ENCODE measurements around the gene PRKCQ.
A peak's percentile ranks its signal among the peaks of the same experiment; 100 is the strongest.
"Not testable (repeated sequence)": the region's sequence is repeated elsewhere in the genome, so short reads cannot be mapped to it uniquely, and the experiment has no call there.

PRKCQ gene

DNA sequence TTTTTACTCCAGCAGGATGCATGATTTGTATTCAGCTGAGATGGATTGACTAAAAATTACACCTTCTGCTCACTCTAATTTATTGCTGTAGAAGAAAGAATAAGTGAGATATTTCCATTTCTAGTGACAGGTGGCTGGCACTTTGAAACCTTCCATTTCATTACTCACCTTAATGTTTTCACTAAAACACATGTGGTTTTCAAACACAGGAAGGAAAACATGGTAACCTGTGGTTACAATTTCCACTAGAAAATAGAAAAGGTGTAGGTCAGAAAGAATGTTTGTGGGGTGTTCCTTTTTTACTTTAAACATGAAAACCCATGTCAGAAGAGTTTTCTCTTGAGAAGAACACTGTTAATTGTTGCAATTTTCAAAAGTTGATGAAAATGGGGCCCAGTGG, 12.0 kb upstream of the PRKCQ start:
- no peak for DNase-seq

DNA sequence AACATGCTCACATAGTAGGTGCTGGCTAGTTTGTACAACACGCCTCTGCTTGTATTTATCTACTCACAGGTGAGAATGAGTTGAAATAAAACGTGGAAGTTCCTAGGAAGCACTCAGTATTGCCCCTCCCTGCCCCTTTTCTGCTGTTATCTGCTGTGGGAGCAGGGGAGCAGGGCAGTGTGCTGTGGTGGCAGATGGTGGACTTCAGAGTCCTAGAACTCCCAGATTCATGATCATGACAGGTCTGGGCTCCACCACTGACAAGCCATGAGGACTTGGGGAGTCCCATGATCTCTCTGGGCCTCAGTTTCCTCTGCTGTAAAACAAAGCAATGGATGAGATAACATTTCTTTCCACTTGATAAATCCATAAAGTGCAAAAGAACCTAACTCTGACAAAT, 11.6 kb upstream of the PRKCQ start:
- DNase-seq: no peak

DNA sequence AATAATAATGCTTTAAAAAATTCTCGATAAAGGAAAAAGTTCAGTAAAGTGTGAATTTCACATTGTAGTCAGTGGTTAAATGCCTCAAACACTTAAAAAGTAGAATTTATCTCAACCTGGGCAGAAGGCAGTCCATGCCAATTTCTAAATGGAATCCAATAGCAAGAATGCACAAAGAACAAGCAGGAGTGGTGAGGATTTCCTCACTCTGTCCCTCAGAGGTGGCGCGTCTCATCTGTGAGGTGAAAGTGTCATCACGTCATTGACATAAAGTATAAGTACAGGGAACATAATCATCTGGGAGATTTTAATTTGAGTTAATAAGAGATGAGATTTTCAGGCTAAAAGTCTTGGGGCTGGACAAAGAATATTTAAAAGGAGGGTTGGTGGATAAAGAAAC, 10.0 kb upstream of the PRKCQ start:
- no peak for DNase-seq

DNA sequence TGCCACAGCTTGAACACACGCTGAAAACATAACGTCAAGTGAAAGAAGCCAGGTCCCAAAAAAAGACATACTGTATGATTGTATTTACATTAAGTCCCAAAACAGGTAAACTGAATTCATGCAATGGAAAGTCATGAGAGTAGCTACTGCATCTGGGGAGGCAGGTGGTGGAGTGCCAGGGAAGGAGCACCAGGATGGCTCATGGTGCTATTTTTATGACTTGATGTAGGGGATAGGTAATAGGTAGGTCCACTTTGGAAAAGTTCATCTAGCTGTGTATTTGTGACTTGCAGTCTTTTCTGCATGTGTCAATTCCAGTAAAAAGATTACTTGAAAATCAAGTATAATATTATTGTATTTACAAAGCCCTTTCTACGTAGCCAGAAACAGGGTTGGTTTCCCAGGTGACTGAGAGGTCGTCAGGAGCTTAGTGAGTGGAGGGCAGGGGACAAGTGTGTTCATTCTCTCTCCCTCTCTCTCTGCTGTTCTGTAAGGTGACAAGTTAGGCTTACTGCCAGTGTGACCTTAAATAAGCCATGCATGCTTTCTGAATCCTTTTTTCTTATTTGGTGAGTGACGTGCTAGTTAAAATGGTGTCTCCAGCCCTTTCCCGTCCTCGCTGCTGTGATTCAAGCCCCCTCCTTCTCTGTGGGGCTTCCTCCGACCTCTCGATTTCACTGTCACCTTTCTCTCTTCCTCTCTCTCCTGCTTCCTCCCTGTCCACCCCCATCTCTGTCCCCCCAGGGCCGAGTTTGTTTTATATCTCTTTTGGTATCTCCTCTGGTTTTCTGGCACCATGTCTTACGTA, 9.4 kb upstream of the PRKCQ start:
- DNase-seq: no peak

DNA sequence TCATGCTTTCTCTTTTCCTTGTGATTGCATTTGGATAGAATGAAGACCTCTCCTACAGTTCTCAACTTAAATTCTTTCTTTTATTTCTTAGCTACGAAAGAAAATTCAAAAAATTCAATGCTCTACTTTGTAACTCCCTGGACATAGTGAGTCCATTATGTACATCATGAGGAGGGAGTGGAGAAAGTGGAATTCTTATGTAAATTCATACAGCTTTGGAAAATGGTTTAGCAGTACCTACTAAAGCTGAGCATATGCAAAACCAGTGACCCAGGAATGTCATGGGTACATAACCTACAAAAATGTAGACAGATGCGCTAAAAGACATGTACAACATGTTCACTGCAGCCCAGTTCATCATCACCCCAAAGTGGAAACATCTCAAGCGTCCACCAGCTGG, 8.8 kb upstream of the PRKCQ start:
- no peak for DNase-seq

DNA sequence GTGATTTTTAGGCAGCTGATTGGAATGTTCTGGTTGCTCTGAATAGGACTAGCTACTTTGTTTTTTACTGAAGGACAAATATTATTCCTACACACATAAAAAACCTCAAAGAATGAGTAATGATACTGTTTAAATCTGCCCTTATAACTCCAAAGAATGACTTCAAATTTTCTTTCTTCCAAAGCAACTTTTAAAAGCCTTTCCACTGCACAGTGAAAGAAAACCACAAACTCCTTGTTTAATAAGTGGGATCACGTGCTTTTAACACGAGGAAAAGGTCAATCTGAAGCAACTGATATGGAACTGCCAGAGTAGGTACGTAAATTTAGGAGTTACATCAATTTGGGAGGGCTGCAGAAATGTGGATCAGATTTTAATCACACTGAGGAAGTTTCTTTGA, 8.0 kb upstream of the PRKCQ start:
- no peak for DNase-seq

DNA sequence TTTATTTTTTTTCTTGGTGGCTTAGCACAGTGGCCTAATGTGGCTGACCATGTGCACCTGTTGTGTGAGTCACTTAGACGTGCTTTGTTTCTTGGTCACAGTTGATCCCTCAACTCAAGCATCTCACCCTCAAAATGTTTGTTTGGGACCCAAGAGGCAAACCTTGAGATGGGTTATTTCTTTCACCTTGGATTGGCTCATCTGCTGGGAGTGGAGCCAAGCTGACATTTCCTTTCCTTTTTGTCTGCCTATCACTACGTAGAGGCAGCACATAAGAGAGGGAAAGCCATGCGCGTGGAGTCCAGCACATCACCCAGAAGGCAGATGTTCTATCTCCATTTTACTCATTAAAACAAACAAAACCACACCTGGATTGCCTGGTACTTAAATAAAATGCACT, 6.4 kb upstream of the PRKCQ start:
- DNase-seq: no peak

DNA sequence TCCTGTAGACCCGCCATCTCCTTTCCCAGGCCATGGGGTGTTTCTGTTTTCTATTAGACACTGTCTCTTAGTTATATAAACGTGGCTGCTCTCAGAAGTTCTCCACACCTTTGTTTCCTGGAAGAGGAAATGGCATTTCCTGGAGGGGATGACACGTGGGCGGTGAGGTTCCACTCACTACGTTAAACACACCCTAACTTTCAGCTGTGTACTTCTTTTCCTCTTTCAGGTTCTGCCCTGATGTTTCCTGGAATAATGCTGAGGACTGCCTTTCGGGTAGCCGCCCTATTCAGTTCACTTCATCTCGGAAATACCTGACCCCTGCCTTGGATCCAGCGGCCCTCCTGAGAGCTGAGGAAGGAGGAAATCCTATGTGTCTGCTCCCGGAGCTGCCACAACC, 3.4 kb upstream of the PRKCQ start:
- DNase-seq: no peak

DNA sequence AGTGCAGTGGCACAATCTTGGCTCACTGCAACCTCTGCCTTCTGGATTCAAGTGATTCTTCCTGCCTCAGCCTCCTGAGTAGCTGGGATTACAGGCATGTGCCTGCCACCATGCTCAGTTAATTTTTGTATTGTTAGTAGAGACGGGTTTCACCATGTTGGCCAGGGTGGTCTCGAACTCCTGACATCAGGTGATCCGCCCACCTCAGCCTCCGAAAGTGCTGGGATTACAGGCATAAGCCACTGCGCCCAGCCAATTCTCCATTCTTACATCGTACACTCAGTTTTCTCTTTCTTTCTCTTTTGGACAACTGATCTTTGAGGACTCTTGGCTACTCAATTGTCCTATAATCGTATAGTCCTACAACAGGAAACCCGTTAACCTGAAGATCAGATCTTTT, 2.8 kb upstream of the PRKCQ start:
- DNase-seq: not testable (repeated sequence)

DNA sequence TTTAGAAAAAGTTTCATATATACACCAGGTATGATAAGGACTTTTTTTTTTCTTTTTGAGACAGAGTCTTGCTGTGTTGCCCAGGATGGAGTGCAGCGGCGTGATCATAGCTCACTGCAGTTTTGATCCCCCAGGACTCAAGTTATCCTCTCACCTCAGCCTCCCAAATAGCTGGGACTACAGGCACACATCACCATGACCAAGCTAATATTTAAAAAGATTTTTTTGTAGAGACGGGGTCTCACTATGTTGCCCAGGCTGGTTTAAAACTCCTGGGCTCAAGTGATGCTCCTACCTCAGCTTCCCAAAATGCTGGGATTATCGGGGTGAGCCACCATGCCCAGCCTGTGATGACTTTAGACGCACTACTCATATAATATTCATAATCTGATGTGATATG, 2.2 kb upstream of the PRKCQ start:
- DNase-seq: no peak

DNA sequence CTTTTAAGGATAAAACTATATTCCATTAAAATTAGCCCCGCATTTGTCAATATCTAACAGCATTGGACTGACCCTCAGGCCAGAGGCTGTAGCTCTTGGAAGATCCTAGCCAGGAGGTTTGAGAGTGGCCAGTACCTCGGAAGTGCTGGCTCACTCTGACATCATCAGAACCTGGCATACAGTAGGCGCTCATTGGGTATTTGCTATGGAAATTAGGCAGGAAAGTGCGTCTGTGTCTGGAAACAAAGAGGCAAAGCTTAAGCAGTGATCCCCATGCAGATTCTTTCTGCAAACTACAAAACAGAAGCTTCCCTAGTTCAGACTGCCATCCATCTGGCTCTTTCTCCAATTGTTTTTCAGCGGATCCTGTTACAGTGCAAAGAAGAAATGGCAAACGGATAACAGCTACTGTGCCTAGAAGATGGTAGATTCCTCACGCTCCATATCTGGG, 1.7 kb upstream of the PRKCQ start:
- no peak for DNase-seq

DNA sequence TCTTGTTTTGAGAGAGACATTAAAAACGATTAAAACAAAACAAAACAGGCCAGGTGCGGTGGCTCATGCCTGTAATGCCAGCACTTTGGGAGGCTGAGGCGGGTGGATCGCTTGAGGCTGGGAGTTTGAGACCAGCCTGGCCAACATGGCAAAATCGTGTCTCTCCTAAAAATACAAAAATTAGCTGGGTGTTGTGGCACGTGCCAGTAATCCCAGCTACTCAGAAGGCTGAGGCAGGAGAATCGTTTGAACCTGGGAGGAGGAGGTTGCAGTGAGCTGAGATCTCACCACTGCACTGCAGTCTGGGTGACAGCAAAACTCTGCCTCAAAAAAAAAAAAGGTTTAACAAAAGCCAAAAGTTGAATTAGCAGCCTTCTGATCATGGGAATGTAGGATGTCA, 1.1 kb upstream of the PRKCQ start:
- not testable (repeated sequence) for DNase-seq

DNA sequence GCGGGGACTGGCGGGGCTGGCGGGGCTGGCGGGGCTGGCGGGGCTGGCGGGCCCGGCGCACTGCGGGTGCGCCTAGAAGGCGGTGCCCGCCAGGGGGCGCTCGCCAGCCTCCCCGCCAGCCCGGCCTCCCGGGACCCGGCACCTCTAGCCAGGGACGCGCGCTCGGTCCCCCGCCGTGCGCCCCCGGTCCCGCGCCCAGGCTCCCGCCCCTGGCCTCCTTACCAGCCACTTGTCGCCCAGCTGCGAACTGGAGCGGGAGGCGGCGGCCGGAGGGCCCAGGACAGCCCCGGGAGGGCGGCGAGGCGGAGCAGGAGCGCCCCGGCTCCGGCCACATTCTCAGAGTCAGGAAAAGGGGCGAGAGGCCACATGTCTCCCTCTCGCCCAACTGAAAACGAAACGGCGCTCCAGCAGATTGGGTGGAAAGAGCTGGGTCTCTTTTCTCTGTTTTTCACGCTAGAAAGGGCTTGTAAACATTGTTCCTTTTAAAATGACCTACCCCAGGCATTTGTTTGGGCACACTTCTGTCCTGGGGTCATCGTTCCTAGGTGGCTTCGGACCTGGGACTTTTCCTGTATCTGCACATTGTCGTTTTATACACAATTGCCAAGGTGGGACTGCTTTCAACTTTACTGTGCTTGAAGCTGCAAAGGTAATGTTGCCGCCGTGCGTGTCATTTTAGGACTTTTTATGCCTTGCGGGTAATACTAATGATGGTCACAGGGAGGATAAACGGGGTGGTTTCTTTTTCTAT, 378 bp upstream of the PRKCQ start:
- peak; percentile 92 for DNase-seq

DNA sequence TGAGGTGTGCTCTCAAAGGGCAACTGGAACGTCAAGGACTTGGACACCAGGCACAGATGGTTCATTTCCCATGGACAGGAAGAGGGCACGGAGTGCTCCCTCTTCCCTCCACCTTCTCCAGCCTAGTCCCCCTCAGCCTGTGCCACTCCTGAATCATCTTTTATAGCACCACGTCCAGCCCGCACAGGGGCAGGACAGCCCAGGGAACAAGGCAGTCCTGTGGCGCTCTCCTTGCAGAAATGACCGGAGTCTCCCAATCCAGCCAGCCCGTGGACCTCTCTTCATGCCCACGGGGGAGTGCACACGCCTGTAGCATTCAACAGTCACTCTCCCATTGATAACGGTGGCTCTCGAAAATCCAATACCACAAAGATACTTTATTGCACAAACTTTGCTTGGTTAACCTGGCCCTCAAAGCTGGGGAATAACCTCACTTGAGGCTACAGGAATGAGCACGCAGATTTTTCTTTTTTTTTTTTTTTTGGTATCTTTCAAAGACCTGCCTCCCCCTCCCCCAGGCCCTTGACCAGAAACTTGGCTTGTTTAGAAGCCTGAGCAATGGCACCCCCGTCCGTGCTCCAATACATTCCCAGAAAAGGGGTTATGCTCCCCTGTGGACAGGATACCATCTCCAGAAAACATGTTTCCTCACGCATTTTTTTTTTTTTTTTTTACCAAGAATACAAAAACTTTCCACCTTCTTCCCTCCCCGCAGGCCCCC, 733 bp downstream of the PRKCQ start:
- peak; percentile 77 for DNase-seq

DNA sequence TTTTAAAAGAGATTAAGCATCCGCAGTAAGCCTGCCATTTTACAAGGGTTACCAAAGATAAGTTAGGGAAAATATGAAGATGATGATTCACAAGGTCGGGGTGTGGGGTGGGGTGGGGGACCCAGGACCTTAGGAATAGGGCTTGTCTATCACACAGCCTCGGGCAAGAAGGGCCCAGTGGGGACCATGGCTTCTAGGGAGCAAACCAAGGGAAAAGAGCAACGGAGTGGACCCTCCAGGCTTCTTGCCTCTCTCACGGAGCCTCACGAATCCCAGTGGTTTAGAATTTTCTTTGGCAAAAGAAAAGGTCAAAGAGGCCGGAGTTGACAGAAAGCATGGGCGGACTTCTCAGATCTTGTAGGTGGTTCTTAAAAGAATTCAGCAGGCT, 1.3 kb downstream of the PRKCQ start:
- no peak for DNase-seq

DNA sequence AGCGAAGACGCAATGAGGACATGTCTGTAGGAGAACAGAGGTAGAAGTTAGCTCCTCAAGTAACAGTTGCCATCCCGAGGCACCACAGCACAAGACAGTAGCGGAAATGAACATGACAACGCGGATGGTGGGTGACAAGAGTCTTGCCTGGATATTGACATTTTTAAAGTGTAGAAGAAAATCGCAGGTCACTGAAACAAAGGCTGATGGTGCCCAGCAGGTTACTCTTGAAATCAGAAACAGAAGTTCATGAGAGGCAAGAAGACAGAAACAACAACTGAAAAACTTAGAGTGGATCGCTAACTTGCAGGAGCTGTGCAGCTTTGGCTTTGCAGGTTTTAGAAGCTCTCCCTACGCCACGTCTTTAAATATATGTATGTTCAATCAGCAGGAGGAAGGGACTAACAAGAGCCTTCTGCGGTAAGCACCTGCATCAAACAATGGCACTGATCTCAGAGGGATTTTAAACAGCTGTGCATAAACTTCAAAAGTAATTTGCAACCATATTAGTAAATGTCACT, 1.8 kb downstream of the PRKCQ start:
- DNase-seq: peak; percentile 54

DNA sequence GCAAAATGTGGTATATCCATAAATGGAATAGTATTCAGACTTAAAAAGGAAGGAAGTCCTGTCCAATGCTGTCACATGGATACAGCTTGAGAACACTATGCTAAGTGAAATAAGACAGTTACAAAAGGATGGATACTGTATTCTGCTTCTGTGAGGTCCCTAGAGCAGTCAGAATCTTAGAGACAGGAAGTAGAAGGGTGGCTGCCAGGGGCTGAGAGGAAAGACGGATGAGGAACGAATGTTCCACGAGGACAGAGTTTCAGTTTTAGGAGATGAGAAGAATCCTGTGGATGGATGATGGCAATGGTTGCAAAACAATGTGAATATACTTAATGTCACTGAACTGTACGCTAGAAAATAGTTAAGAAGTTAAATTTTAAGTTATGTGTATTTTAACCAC, 3.8 kb downstream of the PRKCQ start:
- DNase-seq: peak; percentile 48

DNA sequence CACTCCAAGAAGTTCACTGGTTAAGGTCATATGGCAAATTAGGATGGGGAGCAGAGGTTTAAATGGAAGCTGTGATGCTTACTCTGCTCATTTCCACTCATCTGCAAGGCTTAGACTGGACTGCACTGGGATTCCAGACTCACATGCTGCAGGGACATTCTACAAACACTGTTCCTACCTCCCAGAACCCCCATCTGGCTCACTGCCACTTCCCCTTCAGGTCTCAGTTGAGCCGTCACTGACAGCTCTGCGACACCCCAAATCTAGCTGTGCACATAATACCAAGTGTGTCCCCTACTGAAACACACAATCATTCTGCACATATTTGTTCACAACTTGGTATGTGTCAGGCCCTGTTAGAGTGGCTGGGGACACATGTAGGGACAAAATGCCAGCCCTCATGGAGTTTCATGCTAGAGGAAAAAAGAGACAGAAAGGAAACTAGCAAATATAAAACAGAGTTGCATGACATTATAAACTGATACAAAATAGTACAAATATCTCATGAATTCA, 5.4 kb downstream of the PRKCQ start:
- DNase-seq: peak; percentile 53

DNA sequence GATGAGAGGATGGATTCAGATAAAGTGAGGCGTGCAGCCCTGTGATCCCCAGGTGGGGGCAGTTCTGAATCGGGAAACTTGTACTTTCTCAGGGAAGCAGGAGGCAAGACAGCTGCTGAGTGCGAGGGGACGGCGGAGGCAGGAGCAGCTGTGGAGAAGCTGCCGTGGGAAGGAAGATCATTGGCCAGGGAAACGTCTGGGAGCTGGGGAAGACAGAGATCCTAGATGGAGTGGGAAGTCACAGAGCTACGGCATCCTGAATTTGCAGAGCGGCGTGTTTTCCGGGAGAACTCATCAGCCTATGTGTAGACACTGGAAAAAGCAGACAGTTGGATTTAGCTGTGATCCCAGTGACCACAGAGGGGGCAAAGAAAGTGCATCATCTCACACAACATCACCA, 9.2 kb downstream of the PRKCQ start:
- DNase-seq: no peak

DNA sequence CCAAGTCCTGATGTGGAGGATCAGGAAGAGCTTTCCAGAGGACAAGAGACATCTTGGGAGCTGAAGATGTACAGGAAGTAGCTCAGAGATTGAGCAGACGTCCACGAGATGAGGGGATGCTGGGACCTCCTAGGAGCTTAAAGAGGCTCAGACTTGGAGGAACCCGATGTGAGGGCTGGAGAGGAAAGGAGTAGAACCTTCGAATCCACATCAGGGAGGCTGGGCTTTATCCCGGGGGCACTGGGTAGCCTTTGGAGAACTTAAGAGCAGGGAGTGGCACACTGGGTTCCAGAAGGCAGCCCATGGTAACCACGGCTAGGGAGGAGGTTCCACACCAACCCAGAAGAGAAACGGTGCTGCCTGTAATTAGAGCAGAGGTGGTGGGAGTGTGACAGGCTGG, 10.8 kb downstream of the PRKCQ start:
- DNase-seq: no peak

DNA sequence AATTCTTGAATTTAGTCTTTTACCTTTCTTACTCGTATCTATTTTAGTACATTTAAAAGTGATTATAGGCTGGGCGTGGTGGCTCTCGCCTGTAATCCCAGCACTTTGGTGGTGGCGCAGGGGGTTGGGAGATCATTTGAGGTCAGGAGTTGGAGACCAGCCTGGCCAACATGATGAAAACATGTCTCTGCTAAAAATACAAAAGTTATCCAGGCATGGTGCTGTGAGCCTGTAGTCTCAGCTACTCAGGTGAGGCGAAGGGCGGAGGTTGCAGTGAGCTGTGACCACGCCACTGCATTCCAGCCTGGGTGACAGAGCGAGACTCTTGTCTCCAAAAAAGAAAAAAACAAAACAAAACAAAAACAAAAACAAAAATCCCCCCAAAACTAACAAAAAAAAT, 12.2 kb downstream of the PRKCQ start:
- DNase-seq: no peak

DNA sequence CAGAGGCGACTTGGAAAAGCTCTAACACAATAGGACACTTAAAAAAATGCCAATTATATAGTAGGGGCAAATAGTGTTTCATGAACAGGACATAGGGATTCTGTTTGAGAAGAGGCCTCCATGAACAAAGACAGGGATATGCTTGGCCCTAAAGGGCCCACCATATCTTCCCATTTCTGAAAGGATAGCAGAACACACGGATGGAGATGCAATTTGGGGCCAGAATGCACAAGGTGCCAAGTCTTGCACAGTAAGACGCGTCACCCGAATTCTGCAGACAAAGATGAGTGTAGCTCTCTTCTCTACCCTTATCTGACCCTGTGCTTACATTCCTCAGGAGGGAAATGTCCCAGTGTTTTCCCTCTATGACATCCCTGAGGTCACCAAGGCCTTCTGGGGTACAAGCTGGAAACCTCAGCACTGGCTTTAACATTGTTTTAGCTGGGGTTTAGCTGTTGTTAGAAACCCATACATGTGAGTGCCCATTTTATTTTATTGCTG, 12.8 kb downstream of the PRKCQ start:
- no peak for DNase-seq

DNA sequence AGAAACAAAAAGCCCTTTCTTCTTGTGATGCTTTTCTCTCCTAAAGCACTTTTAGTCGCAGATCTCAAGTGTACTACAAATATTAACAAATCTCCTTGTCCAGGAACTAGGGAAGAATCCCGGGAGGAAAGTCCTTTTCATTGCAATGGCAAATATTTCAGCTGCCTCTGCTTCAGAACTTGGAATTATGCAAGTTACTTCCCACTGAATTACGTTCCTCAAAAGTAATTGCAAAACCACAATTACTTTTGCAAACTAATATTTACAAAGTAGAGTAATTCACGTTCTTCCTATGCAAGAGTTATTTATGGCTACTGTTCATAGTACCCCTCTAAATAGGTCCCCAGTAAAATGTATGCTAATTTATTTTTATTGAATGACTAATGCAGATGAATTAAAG, 14.5 kb downstream of the PRKCQ start:
- DNase-seq: no peak
